B cell (primary cell): Measurements from ENCODE around the gene ENTHD1. TPM values are rescaled to one million over a fixed set of nuclear protein-coding genes. Genes with fewer than 3 reads are reported as not detected.

Source experiments
- ATAC-seq: fragments of 200-7000 bp; cut with Tn5 transposase; one replicate; pipeline ENCODE4 v1.10.0; 2021; ENCODE audit warnings: low read depth, mild to moderate bottlenecking, moderate number of reproducible peaks, moderate library complexity
- CTCF ChIA-PET: fragments of 350-600 bp; sonication (Branson Sonifier 250); formaldehyde crosslinking; loops from one replicate; lab custom pipeline; 2021; ENCODE audit warnings: antibody characterized with exemption, inconsistent platforms; lab: Charles Lee
- POLR2A ChIA-PET: fragments of 350-600 bp; sonication (Branson Sonifier 250); formaldehyde crosslinking; loops from one replicate; lab custom pipeline; 2021; ENCODE audit warnings: antibody characterized with exemption; lab: Charles Lee
- DNase-seq: peaks from one replicate; pipeline ENCODE4 v3.0.0; 2013
- H2AFZ ChIP-seq: 2 replicates; pipeline ENCODE4 v1.6.1; 2012; ENCODE audit warnings: mild to moderate bottlenecking, low read depth, low read length; ENCODE audit not compliant: insufficient read depth, poor library complexity, severe bottlenecking
- H3K27ac ChIP-seq, 2 donors: 1 replicate in 1 of 2; 2 replicates in 1 of 2; pipeline ENCODE4 v1.5.1; 2012 to 2013; ENCODE audit warnings: low read length in 2 of 2, mild to moderate bottlenecking in 2 of 2, moderate library complexity in 1 of 2
- H3K27me3 ChIP-seq, 4 experiments: fragments of 200-600 bp in 1 of 4; sonication (generic) in 1 of 4; replicated peaks in 1 of 4; 1 replicate in 2 of 4; 2 replicates in 2 of 4; pipeline versions ENCODE4 v1.6.1 to v1.7.0; 2013 to 2016; ENCODE audit warnings: low read length in 3 of 4, mild to moderate bottlenecking in 2 of 4, mixed read lengths in 1 of 4, moderate library complexity in 1 of 4; ENCODE audit not compliant: insufficient read depth in 4 of 4, control insufficient read depth in 3 of 4; ENCODE audit errors: control extremely low read depth in 1 of 4
- H3K36me3 ChIP-seq, 2 experiments: replicated peaks in 1 of 2; 1 replicate in 1 of 2; 2 replicates in 1 of 2; pipeline versions ENCODE4 v1.6.1 to v1.7.1; 2013; ENCODE audit warnings: low read length in 1 of 2; ENCODE audit not compliant: insufficient read depth in 2 of 2, control insufficient read depth in 1 of 2; ENCODE audit errors: control extremely low read depth in 1 of 2, extremely low read depth in 1 of 2
- H3K4me1 ChIP-seq, 2 donors: fragments of 200-600 bp in 1 of 2; sonication (generic) in 1 of 2; 1 replicate in 1 of 2; 2 replicates in 1 of 2; pipeline versions ENCODE4 v1.5.1 to v1.6.1; 2013 to 2017; ENCODE audit warnings: low read length in 2 of 2; ENCODE audit not compliant: control insufficient read depth in 2 of 2, insufficient read depth in 2 of 2
- H3K4me2 ChIP-seq: replicated peaks from 2 replicates; pipeline ENCODE3; 2012; ENCODE audit warnings: mild to moderate bottlenecking, low read depth, low read length; ENCODE audit not compliant: poor library complexity, severe bottlenecking
- H3K4me3 ChIP-seq, 5 experiments: fragments of 200-600 bp in 1 of 5; sonication (generic) in 1 of 5; 1 replicate in 3 of 5; 2 replicates in 2 of 5; pipeline versions ENCODE4 v1.5.1 to v1.7.0; 2011 to 2016; ENCODE audit warnings: low read length in 4 of 5, mild to moderate bottlenecking in 4 of 5, low read depth in 2 of 5, control low read depth in 1 of 5, moderate library complexity in 1 of 5; ENCODE audit not compliant: insufficient read depth in 1 of 5; ENCODE audit errors: control extremely low read depth in 1 of 5, extremely low read depth in 1 of 5
- H3K79me2 ChIP-seq: fragments of 200-600 bp; sonication (generic); one replicate; pipeline ENCODE4 v1.6.0; 2016; ENCODE audit warnings: low read length; ENCODE audit not compliant: control insufficient read depth, insufficient read depth
- H3K9ac ChIP-seq: fragments of 200-600 bp; sonication (generic); 2 replicates; pipeline ENCODE4 v1.6.1; 2017; ENCODE audit warnings: mild to moderate bottlenecking, low read length, moderate library complexity
- H3K9me3 ChIP-seq, 3 donors: one replicate each; pipeline versions ENCODE4 v1.6.1 to v1.7.1; 2013; ENCODE audit warnings: low read length in 2 of 3; ENCODE audit not compliant: control insufficient read depth in 2 of 3, insufficient read depth in 1 of 3; ENCODE audit errors: control extremely low read depth in 1 of 3
- H4K20me1 ChIP-seq: 2 replicates; pipeline ENCODE4 v1.6.0; 2012; ENCODE audit warnings: mild to moderate bottlenecking, low read length; ENCODE audit not compliant: insufficient read depth, control insufficient read depth, poor library complexity, severe bottlenecking
- H3K27ac Mint-ChIP-seq: one replicate; pipeline ENCODE4 v1.8.0; 2021; ENCODE audit warnings: mixed read lengths
- H3K27me3 Mint-ChIP-seq: one replicate; pipeline ENCODE4 v1.8.0; 2021; ENCODE audit warnings: mixed read lengths
- H3K4me1 Mint-ChIP-seq: one replicate; pipeline ENCODE4 v1.8.0; 2021; ENCODE audit warnings: mixed read lengths
- H3K4me3 Mint-ChIP-seq: one replicate; pipeline ENCODE4 v1.8.0; 2021; ENCODE audit warnings: mixed read lengths
- H3K9me3 Mint-ChIP-seq: one replicate; pipeline ENCODE4 v1.8.0; 2022; ENCODE audit warnings: mixed read lengths; ENCODE audit not compliant: insufficient read depth
- EZH2 ChIP-seq: IDR thresholded peaks from 2 replicates; pipeline ENCODE4 v1.6.1; 2012; ENCODE audit warnings: borderline replicate concordance, low read depth, mild to moderate bottlenecking, moderate library complexity, low read length; ENCODE audit not compliant: insufficient read depth, poor library complexity, severe bottlenecking
- WGBS: methylation state at CpG from one replicate; pipeline ENCODE4 v1.1.5; 2013; ENCODE audit warnings: missing lambda C conversion rate; ENCODE audit not compliant: insufficient coverage; 5-methylcytosine and 5-hydroxymethylcytosine counted together
- intact Hi-C: fragments of 100-400 bp; cut with micrococcal nuclease; formaldehyde crosslinking; loops from one replicate; pipeline ENCODE4 v1.10.0; 2022
- polyA plus RNA-seq: library from polyadenylated mRNA; depleted of rRNA; stranded (reverse); fragments of >200 nt; gene quantifications from 2 replicates; pipeline ENCODE4 v1.2.3, GENCODE V29; 2012
- total RNA-seq, 2 donors: library from RNA; stranded (reverse); fragments of 120-200 nt in 1 of 2; gene quantifications; 1 replicate in 1 of 2; 2 replicates in 1 of 2; pipeline versions ENCODE4 v1.2.3 to v1.2.4, GENCODE V29; 2013 to 2022
- TF ChIP-seq, protein P1 (sequence below): fragments of 200-600 bp; IDR thresholded peaks from one replicate; pipeline ENCODE4 v1.8.0; 2022; ENCODE audit warnings: antibody characterized with exemption, mild to moderate bottlenecking

Gene ENTHD1
- total and polyA plus RNA-seq, 2 donors (not counting 1 experiment from before 2014, with no cell fraction given) = not detected

DNA sequence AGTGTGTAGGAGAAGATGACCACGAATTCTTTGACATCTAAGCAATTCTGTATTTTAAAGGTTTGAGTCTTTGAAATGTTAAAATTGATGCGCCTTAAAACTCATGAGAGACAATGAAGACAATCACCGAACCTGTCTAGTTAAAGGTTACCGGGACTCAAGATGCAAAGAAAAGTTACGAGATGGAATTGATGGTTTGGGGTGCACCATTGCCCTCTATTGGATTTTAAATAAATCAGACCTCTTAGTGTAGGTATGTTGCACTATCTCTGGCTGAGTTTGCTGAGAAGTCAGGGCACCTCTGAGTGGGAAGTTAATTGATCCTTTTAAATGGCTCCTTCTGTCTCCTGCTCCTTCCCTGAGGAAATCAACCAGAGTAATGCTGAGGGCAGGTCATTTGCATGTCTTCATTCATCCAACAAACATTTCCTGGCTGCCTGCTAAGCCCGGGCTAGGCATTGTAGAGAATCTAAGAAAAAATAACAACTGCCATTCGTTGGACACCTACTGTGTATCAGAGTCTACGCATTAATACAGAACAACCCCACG lies 47.3 kb upstream of the ENTHD1 start:
- H3K27me3 ChIP-seq = no peaks in the 10 kb centered on the region
- no peaks in the 10 kb centered on the region for H3K9me3 Mint-ChIP-seq
- no peak overlapping the region for H3K4me3 ChIP-seq
- peak; percentile 71 for ATAC-seq
- DNase-seq = peak; percentile 63
- 67% methylated on average over 8 of the region's 9 CpGs for WGBS
- peak overlapping the region; percentile 10 for H3K27ac Mint-ChIP-seq
- POLR2A ChIA-PET = no interaction called here
- H4K20me1 ChIP-seq = peaks cover 4% of the 10 kb centered on the region
- CTCF ChIA-PET = interaction anchor here (0.8 to 2.9 kb wide), 5 partner anchors 12 to 406 kb away, joined by 3 to 16 read pairs (median 4); partner anchors contain the start of gene GRAP2
- intact Hi-C loops = loop anchor here (2.0 to 5.0 kb wide), 2 partner anchors 44 to 406 kb away; no protein-coding TSS in a partner anchor
- no peak overlapping the region for H2AFZ ChIP-seq
- H3K4me2 ChIP-seq = peak overlapping the region; percentile 3
- peaks cover 59 to 62% of the 10 kb centered on the region in 2 donors for H3K4me1 ChIP-seq
- peaks cover 60% of the 10 kb centered on the region for H3K79me2 ChIP-seq
- peaks cover 62% of the 10 kb centered on the region for H3K4me1 Mint-ChIP-seq
- no peaks in the 10 kb centered on the region for H3K9me3 ChIP-seq
- no peaks in the 10 kb centered on the region for H3K36me3 ChIP-seq
- no peak overlapping the region for H3K4me3 Mint-ChIP-seq
- H3K27me3 Mint-ChIP-seq = no peaks in the 10 kb centered on the region
- TF ChIP-seq EZH2 = no peak
- TF ChIP-seq, protein P1, sequence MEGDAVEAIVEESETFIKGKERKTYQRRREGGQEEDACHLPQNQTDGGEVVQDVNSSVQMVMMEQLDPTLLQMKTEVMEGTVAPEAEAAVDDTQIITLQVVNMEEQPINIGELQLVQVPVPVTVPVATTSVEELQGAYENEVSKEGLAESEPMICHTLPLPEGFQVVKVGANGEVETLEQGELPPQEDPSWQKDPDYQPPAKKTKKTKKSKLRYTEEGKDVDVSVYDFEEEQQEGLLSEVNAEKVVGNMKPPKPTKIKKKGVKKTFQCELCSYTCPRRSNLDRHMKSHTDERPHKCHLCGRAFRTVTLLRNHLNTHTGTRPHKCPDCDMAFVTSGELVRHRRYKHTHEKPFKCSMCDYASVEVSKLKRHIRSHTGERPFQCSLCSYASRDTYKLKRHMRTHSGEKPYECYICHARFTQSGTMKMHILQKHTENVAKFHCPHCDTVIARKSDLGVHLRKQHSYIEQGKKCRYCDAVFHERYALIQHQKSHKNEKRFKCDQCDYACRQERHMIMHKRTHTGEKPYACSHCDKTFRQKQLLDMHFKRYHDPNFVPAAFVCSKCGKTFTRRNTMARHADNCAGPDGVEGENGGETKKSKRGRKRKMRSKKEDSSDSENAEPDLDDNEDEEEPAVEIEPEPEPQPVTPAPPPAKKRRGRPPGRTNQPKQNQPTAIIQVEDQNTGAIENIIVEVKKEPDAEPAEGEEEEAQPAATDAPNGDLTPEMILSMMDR = peak; percentile 53
- H3K9ac ChIP-seq = no peak overlapping the region
- no peak overlapping the region for H3K27ac ChIP-seq

DNA sequence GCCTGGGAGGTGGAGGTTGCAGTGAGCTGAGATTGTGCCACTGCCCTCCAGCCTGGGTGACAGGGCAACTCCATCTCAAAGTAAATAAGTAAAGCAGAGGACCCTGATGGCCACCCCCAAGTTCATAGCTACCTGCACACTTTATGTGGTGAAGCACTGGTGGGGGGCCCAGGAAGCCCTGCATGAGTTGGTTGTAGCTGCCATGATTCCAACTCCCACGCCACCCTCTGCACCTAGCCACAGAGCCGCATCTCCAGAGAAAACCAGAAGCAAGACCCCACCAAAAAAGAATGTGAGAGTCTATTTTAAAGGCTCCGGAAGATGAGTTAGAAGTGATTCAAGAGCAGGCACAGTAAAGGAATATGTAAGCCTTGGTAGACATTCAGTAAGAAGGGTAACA lies 46.3 kb upstream of the ENTHD1 start:
- Histone ChIP-seq H3K4me2 (no peak overlapping the region), H3K9me3 (no peaks in the 10 kb centered on the region), H3K4me1 (peaks cover 63 to 64% of the 10 kb centered on the region in 2 donors), H3K36me3 (no peaks in the 10 kb centered on the region), H2AFZ (no peak overlapping the region), H3K27me3 (no peaks in the 10 kb centered on the region), H3K79me2 (peaks cover 56% of the 10 kb centered on the region), H4K20me1 (peaks cover 4% of the 10 kb centered on the region), H3K9ac (no peak overlapping the region), H3K27ac (no peak overlapping the region), H3K4me3 (no peak overlapping the region)
- Mint-ChIP-seq H3K27ac (no peak overlapping the region), H3K4me1 (peaks cover 65% of the 10 kb centered on the region), H3K9me3 (no peaks in the 10 kb centered on the region), H3K27me3 (no peaks in the 10 kb centered on the region), H3K4me3 (no peak overlapping the region)
- CTCF ChIA-PET = interaction anchor here (0.7 to 1.7 kb wide), 9 partner anchors 11 to 422 kb away, joined by 3 to 6 read pairs (median 3); partner anchors contain the start of gene ATF4
- ATAC-seq = no peak
- WGBS = 100% methylated on average over 1 of the region's 3 CpGs
- intact Hi-C loops = loop anchor here (2.0 to 10.0 kb wide), 3 partner anchors 43 to 405 kb away; no protein-coding TSS in a partner anchor
- DNase-seq = no peak
- TF ChIP-seq, protein P1 = no peak
- no peak for TF ChIP-seq EZH2
- POLR2A ChIA-PET = no interaction called here
